IMR-90 (cell line): ENCODE data around the gene LSM12. TPM values are rescaled to one million over a fixed set of nuclear protein-coding genes. Genes with fewer than 3 reads are reported as not detected.

Source experiments
- ATAC-seq: fragments of 200-7000 bp; cut with Tn5 transposase; 2 replicates; pipeline ENCODE4 v1.9.1; 2020; ENCODE audit warnings: low read depth, mild to moderate bottlenecking, moderate library complexity
- BruUV-seq: library from RNA; stranded (reverse); fragments of 400-500 nt; replicated peaks from 2 replicates; lab custom pipeline; 2021; lab: Mats Ljungman, UMichigan
- CTCF ChIA-PET: fragments of 300-600 bp; formaldehyde crosslinking; extraction: SDS; loops from one replicate; lab custom pipeline; 2021; ENCODE audit warnings: antibody characterized with exemption; lab: Yijun Ruan, JAX
- POLR2A ChIA-PET: fragments of 300-600 bp; sonication (Branson Sonifier 250); formaldehyde crosslinking; loops from one replicate; lab custom pipeline; 2022; ENCODE audit warnings: antibody characterized with exemption; ENCODE audit not compliant: unreplicated experiment; lab: Charles Lee
- DNase-seq: peaks from one replicate; pipeline ENCODE4 v3.0.0; 2013
- H2AFZ ChIP-seq: replicated peaks from 2 replicates; pipeline ENCODE3; 2013; ENCODE audit warnings: low read length, mild to moderate bottlenecking; ENCODE audit not compliant: poor library complexity
- H2AK5ac ChIP-seq: 2 replicates; pipeline ENCODE4 v1.6.1; 2013; ENCODE audit warnings: low read depth, low read length, inconsistent platforms
- H2AK9ac ChIP-seq: replicated peaks from 2 replicates; pipeline ENCODE3; 2013; ENCODE audit warnings: mild to moderate bottlenecking, low read depth, low read length, moderate library complexity; ENCODE audit not compliant: poor library complexity
- H2BK120ac ChIP-seq: 2 replicates; pipeline ENCODE4 v1.6.1; 2013; ENCODE audit warnings: low read depth, low read length, inconsistent platforms
- H2BK15ac ChIP-seq: 3 replicates; pipeline ENCODE4 v1.6.1; 2013; ENCODE audit warnings: low read depth, low read length, inconsistent platforms
- H2BK20ac ChIP-seq: 2 replicates; pipeline ENCODE4 v1.6.1; 2013; ENCODE audit warnings: low read depth, mild to moderate bottlenecking, inconsistent platforms, low read length, moderate library complexity
- H2BK5ac ChIP-seq: 2 replicates; pipeline ENCODE4 v1.6.1; 2013; ENCODE audit warnings: mild to moderate bottlenecking, low read depth, low read length, inconsistent platforms; ENCODE audit not compliant: poor library complexity, severe bottlenecking
- H3K14ac ChIP-seq: replicated peaks from 2 replicates; pipeline ENCODE4 v1.6.1; 2013; ENCODE audit warnings: low read depth, low read length, inconsistent platforms
- H3K18ac ChIP-seq: 2 replicates; pipeline ENCODE4 v1.6.1; 2013; ENCODE audit warnings: low read depth, low read length, control low read depth
- H3K23ac ChIP-seq: 2 replicates; pipeline ENCODE4 v1.6.1; 2013; ENCODE audit warnings: low read depth, low read length, inconsistent platforms
- H3K27ac ChIP-seq: 2 replicates; pipeline ENCODE4 v1.5.1; 2013; ENCODE audit warnings: mild to moderate bottlenecking, control low read depth, low read length; ENCODE audit not compliant: insufficient read depth
- H3K27me3 ChIP-seq: 2 replicates; pipeline ENCODE4 v1.6.1; 2013; ENCODE audit warnings: low read length; ENCODE audit not compliant: control insufficient read depth, insufficient read depth
- H3K36me3 ChIP-seq: 2 replicates; pipeline ENCODE4 v1.6.1; 2013; ENCODE audit warnings: low read length, mixed read lengths; ENCODE audit not compliant: control insufficient read depth, insufficient read depth
- H3K4ac ChIP-seq: 2 replicates; pipeline ENCODE4 v1.6.1; 2013; ENCODE audit warnings: low read depth, low read length, inconsistent platforms
- H3K4me1 ChIP-seq: 2 replicates; pipeline ENCODE4 v1.6.1; 2013; ENCODE audit warnings: low read length, mixed read lengths; ENCODE audit not compliant: control insufficient read depth, insufficient read depth
- H3K4me2 ChIP-seq: 2 replicates; pipeline ENCODE4 v1.6.1; 2013; ENCODE audit warnings: low read depth, mild to moderate bottlenecking, control low read depth, low read length, moderate library complexity
- H3K4me3 ChIP-seq: 2 replicates; pipeline ENCODE4 v1.5.1; 2013; ENCODE audit warnings: low read depth, mild to moderate bottlenecking, control low read depth, low read length, moderate library complexity; ENCODE audit not compliant: insufficient read depth
- H3K56ac ChIP-seq: 2 replicates; pipeline ENCODE4 v1.6.1; 2013; ENCODE audit warnings: low read length, inconsistent platforms; ENCODE audit not compliant: insufficient read depth; ENCODE audit errors: extremely low read depth
- H3K79me1 ChIP-seq, 2 experiments: 2 replicates each; pipeline ENCODE4 v1.6.1; 2013; ENCODE audit warnings: low read length in 2 of 2, inconsistent platforms in 1 of 2, low read depth in 1 of 2
- H3K9ac ChIP-seq: 2 replicates; pipeline ENCODE4 v1.6.1; 2013; ENCODE audit warnings: low read depth, low read length, control low read depth
- H3K9me1 ChIP-seq: 2 replicates; pipeline ENCODE4 v1.6.1; 2013; ENCODE audit warnings: low read length, inconsistent platforms; ENCODE audit not compliant: insufficient read depth
- H3K9me3 ChIP-seq: 2 replicates; pipeline ENCODE4 v1.6.1; 2013; ENCODE audit warnings: low read length; ENCODE audit not compliant: control insufficient read depth, insufficient read depth
- H4K20me1 ChIP-seq: 2 replicates; pipeline ENCODE4 v1.6.1; 2013; ENCODE audit warnings: low read length, inconsistent platforms; ENCODE audit not compliant: insufficient read depth
- H4K5ac ChIP-seq: 2 replicates; pipeline ENCODE4 v1.6.1; 2013; ENCODE audit warnings: mild to moderate bottlenecking, low read depth, low read length, control low read depth
- H4K8ac ChIP-seq, 2 experiments: 2 replicates each; pipeline ENCODE4 v1.6.1; 2013; ENCODE audit warnings: low read depth in 2 of 2, low read length in 2 of 2, control low read depth in 1 of 2, inconsistent platforms in 1 of 2
- H4K91ac ChIP-seq: 2 replicates; pipeline ENCODE4 v1.6.1; 2013; ENCODE audit warnings: low read depth, low read length, inconsistent platforms; ENCODE audit not compliant: insufficient read depth
- BHLHE40 ChIP-seq: fragments of 150-350 bp; IDR thresholded peaks from 2 replicates; pipeline ENCODE4 v1.6.1; 2016; ENCODE audit warnings: mild to moderate bottlenecking, low read depth, low read length
- CEBPB ChIP-seq: IDR thresholded peaks from 2 replicates; pipeline ENCODE4 v1.6.1; 2012; ENCODE audit warnings: low read depth, low read length, improper control_type of control experiment
- CHD1 ChIP-seq: IDR thresholded peaks from 2 replicates; pipeline ENCODE4 v1.6.1; 2012; ENCODE audit warnings: low read depth, low read length, improper control_type of control experiment
- CTCF ChIP-seq: conservative IDR thresholded peaks from 2 replicates; pipeline ENCODE4 v1.5.1; 2012; ENCODE audit warnings: mild to moderate bottlenecking, low read depth, low read length, improper control_type of control experiment
- FOS ChIP-seq: fragments of 150-350 bp; IDR thresholded peaks from 2 replicates; pipeline ENCODE4 v1.6.1; 2016; ENCODE audit warnings: low read depth, low read length
- MAFK ChIP-seq: IDR thresholded peaks from 2 replicates; pipeline ENCODE4 v1.6.1; 2012; ENCODE audit warnings: low read depth, low read length, improper control_type of control experiment
- MAZ ChIP-seq: IDR thresholded peaks from 2 replicates; pipeline ENCODE4 v1.6.1; 2012; ENCODE audit warnings: low read depth, mild to moderate bottlenecking, low read length, improper control_type of control experiment, moderate library complexity, borderline replicate concordance
- MXI1 ChIP-seq: IDR thresholded peaks from 2 replicates; pipeline ENCODE4 v1.6.1; 2012; ENCODE audit warnings: low read depth, mild to moderate bottlenecking, low read length, moderate library complexity, borderline replicate concordance
- NFE2L2 ChIP-seq: fragments of 150-350 bp; IDR thresholded peaks from 2 replicates; pipeline ENCODE4 v1.6.1; 2016; ENCODE audit warnings: low read depth, mild to moderate bottlenecking, low read length
- POLR2A ChIP-seq: IDR thresholded peaks from 2 replicates; pipeline ENCODE4 v1.6.1; 2012; ENCODE audit warnings: mild to moderate bottlenecking, low read depth, low read length
- RAD21 ChIP-seq: IDR thresholded peaks from 2 replicates; pipeline ENCODE4 v1.6.1; 2012; ENCODE audit warnings: low read length, improper control_type of control experiment
- RCOR1 ChIP-seq: IDR thresholded peaks from 2 replicates; pipeline ENCODE4 v1.6.1; 2012; ENCODE audit warnings: mild to moderate bottlenecking, low read length, improper control_type of control experiment; ENCODE audit not compliant: insufficient replicate concordance
- RFX5 ChIP-seq: IDR thresholded peaks from 2 replicates; pipeline ENCODE4 v1.8.0; 2012; ENCODE audit warnings: low read depth, mild to moderate bottlenecking, low read length, moderate library complexity
- SMC3 ChIP-seq: fragments of 150-350 bp; IDR thresholded peaks from 2 replicates; pipeline ENCODE4 v1.6.1; 2016; ENCODE audit warnings: low read depth, mild to moderate bottlenecking, antibody characterized with exemption, low read length, moderate library complexity
- WGBS, 2 experiments: methylation state at CpG; one replicate each; pipeline versions ENCODE4 v1.1.5 to v1.1.7; 2013; ENCODE audit warnings: missing lambda C conversion rate in 2 of 2; ENCODE audit not compliant: insufficient read length in 1 of 2; ENCODE audit errors: extremely low coverage in 2 of 2; 5-methylcytosine and 5-hydroxymethylcytosine counted together
- dilution Hi-C: fragments of 300-500 bp; cut with HindIII; formaldehyde crosslinking; loops from one replicate; pipeline ENCODE4 v1.14.3; 2018; ENCODE audit warnings: low sequenced_read_pairs; ENCODE audit not compliant: unreplicated experiment
- in situ Hi-C: fragments of 300-500 bp; cut with MboI; formaldehyde crosslinking; loops from 3 replicates; pipeline ENCODE4 v1.14.3; 2019; ENCODE audit warnings: low sequenced_read_pairs, inconsistent platforms, mixed read lengths
- intact Hi-C: fragments of 100-400 bp; cut with micrococcal nuclease; formaldehyde crosslinking; loops from 2 replicates; pipeline ENCODE4 v1.10.0; 2022
- polyA plus RNA-seq, 3 experiments: library from polyadenylated mRNA; depleted of rRNA; stranded (reverse); fragments of >200 nt; gene quantifications; 2 replicates each; pipeline ENCODE4 v1.2.3, GENCODE V29; 2012; ENCODE audit warnings: low replicate concordance in 1 of 3
- total RNA-seq: library from RNA; depleted of rRNA; stranded (reverse); fragments of >200 nt; gene quantifications from 2 replicates; pipeline ENCODE4 v1.2.3, GENCODE V29; 2012
- TF ChIP-seq, protein P1 (sequence below): fragments of 150-350 bp; IDR thresholded peaks from 2 replicates; pipeline ENCODE4 v1.6.1; 2017; ENCODE audit warnings: mild to moderate bottlenecking, antibody characterized with exemption, low read length, low read depth
- TF ChIP-seq, protein P2 (sequence below): fragments of 150-350 bp; IDR thresholded peaks from 2 replicates; pipeline ENCODE4 v1.6.1; 2016; ENCODE audit warnings: low read depth, mild to moderate bottlenecking, low read length, moderate library complexity, borderline replicate concordance

The LSM12 gene
- total and polyA plus RNA-seq, 2 of the 4 experiments (the other 2 are of a cell fraction): 38.0 to 41.0 TPM

DNA sequence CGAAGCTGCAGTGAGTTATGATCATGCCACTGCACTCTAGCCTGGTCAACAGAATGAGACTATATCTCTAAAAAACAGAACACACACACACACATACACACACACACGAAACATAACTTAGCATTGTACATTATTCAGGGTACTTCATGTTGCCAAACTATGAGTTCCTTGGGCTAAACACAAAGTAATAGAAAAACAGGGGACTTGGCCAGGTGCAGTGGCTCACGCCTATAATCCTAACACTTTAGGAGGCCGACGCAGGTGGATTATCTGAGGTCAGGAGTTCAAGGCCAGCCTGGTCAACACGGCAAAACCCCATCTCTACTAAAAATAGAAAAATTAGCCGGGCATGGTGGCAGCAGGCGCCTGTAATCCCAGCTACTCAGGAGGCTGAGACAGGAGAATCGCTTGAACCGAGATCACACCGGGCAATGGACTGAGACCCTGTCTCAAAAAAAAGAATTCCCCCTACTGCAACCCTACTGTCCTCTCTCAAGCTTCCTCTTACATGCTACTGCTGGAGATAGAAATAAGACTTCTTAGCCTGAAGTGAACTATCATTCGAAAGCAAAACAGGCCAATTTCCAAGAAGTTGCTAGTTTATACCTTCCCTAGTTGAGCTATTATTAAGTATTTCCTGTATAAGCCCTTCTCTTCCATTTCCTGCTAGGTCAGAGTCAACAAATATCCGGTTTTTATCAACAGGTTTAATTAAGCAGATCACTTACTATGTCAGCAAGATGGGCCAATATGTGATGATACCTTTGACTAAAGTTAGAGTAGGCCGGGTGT, 7.2 kb downstream of the LSM12 start:
- no peak overlapping the region for H2BK20ac ChIP-seq
- no peak overlapping the region for H2BK5ac ChIP-seq
- intact Hi-C loops (no loop called here), in situ Hi-C loops (no loop called here), dilution Hi-C loops (no loop called here)
- no peak overlapping the region for H3K23ac ChIP-seq
- H3K9me1 ChIP-seq: peaks cover 3% of the 10 kb centered on the region
- peaks cover 31% of the 10 kb centered on the region for H3K36me3 ChIP-seq
- H3K4me3 ChIP-seq: no peak overlapping the region
- no peak overlapping the region for H2AK9ac ChIP-seq
- WGBS, 2 experiments: no CpG with 5 or more reads among the region's 14 CpGs
- H2AK5ac ChIP-seq: no peak overlapping the region
- TF ChIP-seq CHD1 (no peak), FOS (no peak), MXI1 (no peak), CTCF (no peak), RFX5 (no peak), NFE2L2 (no peak), CEBPB (no peak), RAD21 (no peak), RCOR1 (no peak), POLR2A (no peak), SMC3 (no peak), MAZ (no peak), BHLHE40 (no peak), MAFK (no peak)
- TF ChIP-seq, protein P1, sequence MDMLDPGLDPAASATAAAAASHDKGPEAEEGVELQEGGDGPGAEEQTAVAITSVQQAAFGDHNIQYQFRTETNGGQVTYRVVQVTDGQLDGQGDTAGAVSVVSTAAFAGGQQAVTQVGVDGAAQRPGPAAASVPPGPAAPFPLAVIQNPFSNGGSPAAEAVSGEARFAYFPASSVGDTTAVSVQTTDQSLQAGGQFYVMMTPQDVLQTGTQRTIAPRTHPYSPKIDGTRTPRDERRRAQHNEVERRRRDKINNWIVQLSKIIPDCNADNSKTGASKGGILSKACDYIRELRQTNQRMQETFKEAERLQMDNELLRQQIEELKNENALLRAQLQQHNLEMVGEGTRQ: no peak
- TF ChIP-seq, protein P2, sequence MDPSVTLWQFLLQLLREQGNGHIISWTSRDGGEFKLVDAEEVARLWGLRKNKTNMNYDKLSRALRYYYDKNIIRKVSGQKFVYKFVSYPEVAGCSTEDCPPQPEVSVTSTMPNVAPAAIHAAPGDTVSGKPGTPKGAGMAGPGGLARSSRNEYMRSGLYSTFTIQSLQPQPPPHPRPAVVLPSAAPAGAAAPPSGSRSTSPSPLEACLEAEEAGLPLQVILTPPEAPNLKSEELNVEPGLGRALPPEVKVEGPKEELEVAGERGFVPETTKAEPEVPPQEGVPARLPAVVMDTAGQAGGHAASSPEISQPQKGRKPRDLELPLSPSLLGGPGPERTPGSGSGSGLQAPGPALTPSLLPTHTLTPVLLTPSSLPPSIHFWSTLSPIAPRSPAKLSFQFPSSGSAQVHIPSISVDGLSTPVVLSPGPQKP: no peak
- no peak overlapping the region for H3K18ac ChIP-seq
- H3K4me2 ChIP-seq: no peak overlapping the region
- ATAC-seq (no peak), DNase-seq (no peak)
- peaks cover 26 to 54% of the 10 kb centered on the region in 2 experiments for H3K79me1 ChIP-seq
- H3K9me3 ChIP-seq: no peaks in the 10 kb centered on the region
- no peak overlapping the region for H4K5ac ChIP-seq
- H3K27me3 ChIP-seq: no peaks in the 10 kb centered on the region
- H2BK15ac ChIP-seq: no peak overlapping the region
- peaks cover 60% of the 10 kb centered on the region for H4K20me1 ChIP-seq
- H3K4me1 ChIP-seq: no peaks in the 10 kb centered on the region
- H3K14ac ChIP-seq: no peak overlapping the region
- no peak overlapping the region for H3K56ac ChIP-seq
- H4K91ac ChIP-seq: no peak overlapping the region
- H2AFZ ChIP-seq: no peak overlapping the region
- H3K4ac ChIP-seq: no peak overlapping the region
- no peak overlapping the region for H3K9ac ChIP-seq
- ChIA-PET POLR2A (no interaction called here), CTCF (no interaction called here)
- no peak overlapping the region for H4K8ac ChIP-seq
- H3K27ac ChIP-seq: no peak overlapping the region
- H2BK120ac ChIP-seq: no peak overlapping the region
- no TSS peak for BruUV-seq
